HEK293T (cell line): ENCODE data around the gene MYO1H.

Experiments used
- CTCF ChIA-PET: fragments of 350-600 bp; formaldehyde crosslinking; extraction: SDS; loops from one replicate; lab custom pipeline; 2021; ENCODE audit warnings: antibody characterized with exemption, inconsistent platforms; lab: Yijun Ruan, JAX
- POLR2A ChIA-PET: fragments of 350-600 bp; formaldehyde crosslinking; extraction: SDS; loops from one replicate; lab custom pipeline; 2020; ENCODE audit warnings: antibody characterized with exemption, inconsistent platforms; lab: Yijun Ruan, JAX
- DNase-seq: peaks from one replicate; pipeline ENCODE4 v3.0.0; 2012; ENCODE audit warnings: mixed read lengths; ENCODE audit errors: extremely low spot score
- ARNT ChIP-seq: fragments of 450-650 bp; IDR thresholded peaks from 2 replicates; pipeline ENCODE4 v1.6.1; 2017; ENCODE audit warnings: mild to moderate bottlenecking
- BHLHE40 ChIP-seq: fragments of 450-650 bp; IDR thresholded peaks from 2 replicates; pipeline ENCODE4 v1.6.1; 2016; ENCODE audit warnings: mild to moderate bottlenecking, moderate library complexity, borderline replicate concordance
- CTBP1 ChIP-seq: fragments of 450-650 bp; IDR thresholded peaks from 2 replicates; pipeline ENCODE4 v1.6.1; 2016; ENCODE audit warnings: borderline replicate concordance
- ELF4 ChIP-seq: fragments of 450-650 bp; IDR thresholded peaks from 2 replicates; pipeline ENCODE4 v1.6.1; 2017; ENCODE audit warnings: antibody characterized with exemption
- FOXA1 ChIP-seq: fragments of 450-650 bp; IDR thresholded peaks from 2 replicates; pipeline ENCODE4 v1.6.1; 2016; ENCODE audit warnings: mild to moderate bottlenecking
- FOXK2 ChIP-seq: fragments of 450-650 bp; IDR thresholded peaks from 2 replicates; pipeline ENCODE4 v1.6.1; 2016; ENCODE audit warnings: mild to moderate bottlenecking
- FOXM1 ChIP-seq: fragments of 450-650 bp; IDR thresholded peaks from 2 replicates; pipeline ENCODE4 v1.6.1; 2017; ENCODE audit warnings: mild to moderate bottlenecking, borderline replicate concordance
- HDGF ChIP-seq: fragments of 450-650 bp; IDR thresholded peaks from 2 replicates; pipeline ENCODE4 v1.6.1; 2017; ENCODE audit warnings: antibody characterized with exemption, borderline replicate concordance
- L3MBTL2 ChIP-seq: fragments of 450-650 bp; conservative IDR thresholded peaks from 2 replicates; pipeline ENCODE4 v1.6.1; 2016; ENCODE audit warnings: mild to moderate bottlenecking
- LEF1 ChIP-seq: fragments of 450-650 bp; IDR thresholded peaks from 2 replicates; pipeline ENCODE4 v1.6.1; 2017; ENCODE audit warnings: mild to moderate bottlenecking, borderline replicate concordance
- NFRKB ChIP-seq: fragments of 450-650 bp; IDR thresholded peaks from 2 replicates; pipeline ENCODE4 v1.6.1; 2016; ENCODE audit warnings: mild to moderate bottlenecking, moderate library complexity
- SP1 ChIP-seq: fragments of 450-650 bp; IDR thresholded peaks from 2 replicates; pipeline ENCODE4 v1.6.1; 2017
- SUZ12 ChIP-seq: fragments of 450-650 bp; IDR thresholded peaks from 2 replicates; pipeline ENCODE4 v1.6.1; 2016; ENCODE audit warnings: mild to moderate bottlenecking
- TARDBP ChIP-seq: fragments of 450-650 bp; IDR thresholded peaks from 2 replicates; pipeline ENCODE4 v1.6.1; 2016
- ZNF384 ChIP-seq: fragments of 450-650 bp; IDR thresholded peaks from 2 replicates; pipeline ENCODE4 v1.6.1; 2016
- TF ChIP-seq, protein P1 (sequence below): fragments of 450-650 bp; IDR thresholded peaks from 2 replicates; pipeline ENCODE4 v1.6.1; 2016

The MYO1H gene

GRCh38 chr12:109459247-109459646 is 111.5 kb downstream of the MYO1H start:
- TF ChIP-seq ELF4 = no peak
- no peak for TF ChIP-seq TARDBP
- no peak for TF ChIP-seq SP1
- no peak for TF ChIP-seq FOXA1
- no peak for TF ChIP-seq NFRKB
- no peak for TF ChIP-seq ZNF384
- no peak for TF ChIP-seq CTBP1
- no peak for TF ChIP-seq HDGF
- no peak for TF ChIP-seq FOXM1
- no peak for TF ChIP-seq SUZ12
- TF ChIP-seq FOXK2 = no peak
- TF ChIP-seq LEF1 = no peak
- no peak for TF ChIP-seq L3MBTL2
- TF ChIP-seq, protein P1, sequence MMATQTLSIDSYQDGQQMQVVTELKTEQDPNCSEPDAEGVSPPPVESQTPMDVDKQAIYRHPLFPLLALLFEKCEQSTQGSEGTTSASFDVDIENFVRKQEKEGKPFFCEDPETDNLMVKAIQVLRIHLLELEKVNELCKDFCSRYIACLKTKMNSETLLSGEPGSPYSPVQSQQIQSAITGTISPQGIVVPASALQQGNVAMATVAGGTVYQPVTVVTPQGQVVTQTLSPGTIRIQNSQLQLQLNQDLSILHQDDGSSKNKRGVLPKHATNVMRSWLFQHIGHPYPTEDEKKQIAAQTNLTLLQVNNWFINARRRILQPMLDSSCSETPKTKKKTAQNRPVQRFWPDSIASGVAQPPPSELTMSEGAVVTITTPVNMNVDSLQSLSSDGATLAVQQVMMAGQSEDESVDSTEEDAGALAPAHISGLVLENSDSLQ = no peak
- CTCF ChIA-PET = no interaction called here
- POLR2A ChIA-PET = no interaction called here
- DNase-seq = no peak

DNA sequence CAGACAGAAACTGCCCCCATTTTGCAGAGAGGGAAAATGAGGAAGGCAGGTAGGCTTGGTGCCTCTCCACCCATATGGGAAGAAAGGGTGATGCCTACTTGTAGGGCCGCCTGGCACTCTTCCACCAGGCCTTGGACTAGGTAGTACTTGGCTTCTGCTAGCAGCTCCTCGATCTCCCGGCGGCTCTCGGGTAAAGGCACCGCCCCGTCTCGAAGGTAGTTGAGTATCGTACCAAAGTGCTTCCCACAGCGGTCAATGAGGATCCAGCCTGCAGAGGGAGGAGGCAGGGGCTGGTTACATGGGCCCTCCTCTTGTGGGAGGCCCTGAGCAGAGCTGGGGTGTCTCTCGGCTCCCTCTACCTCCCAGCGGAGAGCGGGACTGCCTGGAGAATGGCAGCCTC is 112.8 kb downstream of the MYO1H start:
- ChIA-PET CTCF (no interaction called here), POLR2A (no interaction called here)

DNA sequence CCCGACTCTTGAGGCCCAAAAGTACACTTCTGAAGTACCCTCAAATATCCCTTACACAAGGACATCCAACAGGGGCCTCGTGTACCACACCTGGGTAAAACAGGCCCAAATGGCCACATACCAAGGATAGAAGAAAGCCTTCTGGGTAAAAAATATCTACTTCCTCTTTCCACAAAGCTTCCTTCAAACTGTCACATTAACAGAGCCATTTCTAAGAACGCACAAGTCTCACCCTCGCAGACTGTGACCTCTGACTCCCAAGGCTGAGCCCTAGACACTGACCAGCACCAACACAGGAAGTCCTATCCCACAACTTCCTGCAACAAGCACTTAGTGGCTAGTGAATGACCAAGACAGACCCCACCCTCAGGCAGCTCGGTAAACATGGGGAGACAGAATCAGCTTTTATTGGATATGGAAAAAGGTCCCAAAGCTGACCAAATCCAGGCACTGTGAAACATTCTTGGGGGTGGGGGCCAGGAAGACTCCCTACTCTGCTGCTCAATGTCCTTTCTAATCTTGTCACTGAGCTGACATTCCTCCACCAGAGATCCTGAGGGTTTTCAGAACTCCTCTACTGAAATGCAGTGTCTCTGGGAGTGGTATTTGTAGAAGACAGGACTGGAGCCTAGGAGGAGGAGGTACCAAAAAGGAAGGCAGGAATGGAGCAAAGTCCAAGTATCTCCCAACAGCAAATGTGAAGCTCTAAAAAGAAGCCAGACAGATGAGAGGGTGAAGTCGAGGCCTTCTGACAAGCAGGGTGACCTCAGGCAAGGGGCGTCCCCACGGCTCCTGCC is 113.5 kb downstream of the MYO1H start:
- no peak for TF ChIP-seq CTBP1
- TF ChIP-seq TARDBP = no peak
- no peak for TF ChIP-seq FOXM1
- no peak for TF ChIP-seq SUZ12
- TF ChIP-seq FOXK2 = no peak
- TF ChIP-seq, protein P1 = no peak
- TF ChIP-seq BHLHE40 = no peak
- TF ChIP-seq FOXA1 = no peak
- no peak for TF ChIP-seq L3MBTL2
- TF ChIP-seq ZNF384 = no peak
- TF ChIP-seq ARNT = no peak
- ChIA-PET CTCF (no interaction called here), POLR2A (no interaction called here)
- no peak for DNase-seq

More for the DNA sequence above, 112.8 kb downstream of the MYO1H start:
- DNase-seq = no peak
- no peak for TF ChIP-seq ELF4
- no peak for TF ChIP-seq ARNT
- no peak for TF ChIP-seq ZNF384
- TF ChIP-seq L3MBTL2 = no peak
- no peak for TF ChIP-seq SUZ12
- no peak for TF ChIP-seq FOXM1
- no peak for TF ChIP-seq LEF1
- TF ChIP-seq, protein P1 = no peak
- no peak for TF ChIP-seq BHLHE40
- TF ChIP-seq NFRKB = no peak
- TF ChIP-seq HDGF = no peak

DNA sequence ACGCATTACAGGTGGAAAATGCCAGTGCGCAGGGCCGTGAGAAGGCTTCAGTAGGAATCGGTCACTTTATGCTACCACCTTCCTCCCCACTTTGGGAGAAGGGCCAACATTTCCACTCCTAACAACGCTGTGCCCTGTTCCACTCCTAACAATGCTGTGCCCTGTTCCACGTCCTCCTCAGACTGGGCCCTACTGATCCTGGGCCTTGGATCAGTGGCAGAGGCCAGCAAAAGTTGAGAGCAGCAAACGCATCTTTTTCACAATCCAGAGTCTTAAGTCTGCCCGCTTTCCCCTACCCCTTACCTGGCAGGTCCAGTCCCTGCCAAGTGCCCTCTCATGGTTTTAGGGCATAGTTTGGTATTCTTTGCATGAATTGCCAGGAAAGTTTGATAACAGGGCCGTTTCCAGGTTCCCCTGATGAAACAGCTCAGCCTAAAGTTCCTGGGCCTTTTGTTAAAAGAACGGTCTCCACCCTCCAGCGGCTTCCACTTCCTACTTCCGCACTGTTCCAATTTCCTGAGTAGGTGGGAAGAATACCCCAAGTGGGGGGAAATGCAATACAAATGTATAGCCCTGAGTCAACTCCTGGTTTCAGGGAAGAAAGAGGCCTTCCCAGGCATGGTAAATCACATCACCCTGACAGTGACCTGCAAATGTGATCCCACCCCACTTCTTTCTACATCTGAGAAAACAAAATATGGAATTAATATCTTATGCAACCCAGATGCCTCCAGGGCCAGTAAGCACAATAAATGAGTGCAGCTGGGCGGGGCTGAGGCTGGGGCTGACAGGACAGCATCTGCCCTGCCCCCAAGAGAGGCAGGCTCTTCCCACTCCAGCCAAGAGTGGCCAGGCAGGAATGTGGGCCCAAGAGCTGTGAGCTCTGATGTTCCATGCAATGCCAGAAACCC is 114.4 kb downstream of the MYO1H start:
- ChIA-PET POLR2A (interaction anchor here (2.0 kb wide), 1 partner anchor 15 kb away, joined by 6 read pairs; the partner anchor contains the start of genes KCTD10 and UBE3B), CTCF (no interaction called here)
- no peak for DNase-seq
- TF ChIP-seq ARNT (no peak), ELF4 (no peak), HDGF (no peak), SP1 (no peak), CTBP1 (no peak), NFRKB (no peak), L3MBTL2 (no peak), BHLHE40 (no peak), SUZ12 (no peak), FOXM1 (no peak)
- TF ChIP-seq, protein P1 = no peak
